ENCODE results near the gene ARID1B. TPM values are rescaled to one million over a fixed set of nuclear protein-coding genes. Genes with fewer than 3 reads are reported as not detected.

The ARID1B gene
- total RNA-seq, 4 donors from 2014 or later: 70.5 to 135 (median 78.2) TPM

GRCh38 chr6:157155804-157156203 lies 378.6 kb downstream of the ARID1B start:
- no peak for ATAC-seq (ENCODE audit: low FRiP score)
- no peak for TF ChIP-seq CTCF (IDR thresholded peaks at IDR 0.05)
- no peak for DNase-seq (ENCODE audit: low spot score)

GRCh38 chr6:157157258-157157657 lies 380.1 kb downstream of the ARID1B start:
- TF ChIP-seq CTCF (IDR thresholded peaks at IDR 0.05): no peak
- ATAC-seq (ENCODE audit: low FRiP score) (no peak), DNase-seq (ENCODE audit: low spot score) (no peak)

GRCh38 chr6:157158456-157158855 lies 381.3 kb downstream of the ARID1B start:
- TF ChIP-seq CTCF (IDR thresholded peaks at IDR 0.05): no peak
- ATAC-seq (ENCODE audit: low FRiP score): no peak
- no peak for DNase-seq (ENCODE audit: low spot score)

GRCh38 chr6:157158897-157159296 lies 381.7 kb downstream of the ARID1B start:
- no peak for TF ChIP-seq CTCF (IDR thresholded peaks at IDR 0.05)
- ATAC-seq (ENCODE audit: low FRiP score) (no peak), DNase-seq (ENCODE audit: low spot score) (no peak)

GRCh38 chr6:157159348-157159747 lies 382.2 kb downstream of the ARID1B start:
- DNase-seq (ENCODE audit: low spot score): no peak
- no peak for ATAC-seq (ENCODE audit: low FRiP score)
- TF ChIP-seq CTCF (IDR thresholded peaks at IDR 0.05): no peak

- ATAC-seq (ENCODE audit: low FRiP score) (no peak), DNase-seq (ENCODE audit: low spot score) (no peak)
- TF ChIP-seq CTCF (IDR thresholded peaks at IDR 0.05): no peak
Observed at GRCh38 chr6:157161912-157162311, 384.7 kb downstream of the ARID1B start.

GRCh38 chr6:157162766-157163433 lies 385.7 kb downstream of the ARID1B start:
- no peak for TF ChIP-seq CTCF (IDR thresholded peaks at IDR 0.05)
- ATAC-seq (ENCODE audit: low FRiP score) (no peak), DNase-seq (ENCODE audit: low spot score) (no peak)
